GM23338 (cell line): ENCODE measurements around the gene SCLY. TPM values are rescaled to one million over a fixed set of nuclear protein-coding genes. Genes with fewer than 3 reads are reported as not detected.

Experiments
- ATAC-seq: fragments of 200-7000 bp; cut with Tn5 transposase; 3 replicates; pipeline ENCODE4 v1.9.1; 2020
- DNase-seq: peaks from one replicate; pipeline ENCODE4 v3.0.0-alpha.2; 2015; ENCODE audit warnings: low spot score
- H2AFZ ChIP-seq: fragments of 200-600 bp; sonication (generic); 2 replicates; pipeline ENCODE4 v1.8.0; 2016; ENCODE audit warnings: antibody characterized with exemption, mild to moderate bottlenecking, moderate library complexity
- H3F3A ChIP-seq: fragments of 200-600 bp; sonication (generic); replicated peaks from 2 replicates; pipeline ENCODE4 v1.8.0; 2017; ENCODE audit warnings: antibody characterized with exemption, mixed run types, low read depth
- H3K27ac ChIP-seq: fragments of 200-600 bp; sonication (generic); 2 replicates; pipeline ENCODE4 v1.6.1; 2016; ENCODE audit warnings: low read depth
- H3K27me3 ChIP-seq: fragments of 200-600 bp; sonication (generic); 2 replicates; pipeline ENCODE4 v1.8.0; 2016; ENCODE audit warnings: mild to moderate bottlenecking, mixed run types, moderate library complexity; ENCODE audit not compliant: insufficient read depth
- H3K36me3 ChIP-seq: fragments of 200-600 bp; sonication (generic); 2 replicates; pipeline ENCODE4 v1.8.0; 2016; ENCODE audit warnings: mild to moderate bottlenecking; ENCODE audit not compliant: insufficient read depth
- H3K4me1 ChIP-seq: fragments of 200-600 bp; sonication (generic); 2 replicates; pipeline ENCODE4 v1.8.0; 2016; ENCODE audit warnings: mild to moderate bottlenecking, moderate library complexity; ENCODE audit not compliant: insufficient read depth
- H3K4me2 ChIP-seq: fragments of 200-600 bp; sonication (generic); 2 replicates; pipeline ENCODE4 v1.7.1; 2017; ENCODE audit warnings: mixed run types
- H3K4me3 ChIP-seq: fragments of 200-600 bp; sonication (generic); 2 replicates; pipeline ENCODE4 v1.6.1; 2016; ENCODE audit warnings: mixed run types
- H3K79me2 ChIP-seq: fragments of 200-600 bp; sonication (generic); replicated peaks from 2 replicates; pipeline ENCODE4 v1.8.0; 2017; ENCODE audit warnings: mild to moderate bottlenecking; ENCODE audit not compliant: insufficient read depth
- H3K9me2 ChIP-seq: fragments of 200-600 bp; sonication (generic); 2 replicates; pipeline ENCODE4 v1.8.0; 2017; ENCODE audit not compliant: insufficient read depth
- H4K20me1 ChIP-seq: fragments of 200-600 bp; sonication (generic); replicated peaks from 2 replicates; pipeline ENCODE4 v1.8.0; 2017; ENCODE audit warnings: mild to moderate bottlenecking; ENCODE audit not compliant: insufficient read depth
- H3K27ac Mint-ChIP-seq: 2 replicates; pipeline ENCODE4 v1.8.0; 2020; ENCODE audit warnings: inconsistent platforms, mild to moderate bottlenecking, moderate library complexity, mixed read lengths
- H3K27me3 Mint-ChIP-seq: 3 replicates; pipeline ENCODE4 v1.8.0; 2022; ENCODE audit warnings: low read depth, mild to moderate bottlenecking, moderate library complexity, mixed read lengths, inconsistent platforms; ENCODE audit not compliant: insufficient read depth, poor library complexity
- H3K36me3 Mint-ChIP-seq: 3 replicates; pipeline ENCODE4 v1.8.0; 2021; ENCODE audit warnings: low read depth, mild to moderate bottlenecking, inconsistent platforms, moderate library complexity, mixed read lengths
- H3K4me1 Mint-ChIP-seq: 3 replicates; pipeline ENCODE4 v1.8.0; 2020; ENCODE audit warnings: mild to moderate bottlenecking, inconsistent platforms, mixed read lengths
- H3K4me3 Mint-ChIP-seq: 3 replicates; pipeline ENCODE4 v1.8.0; 2021; ENCODE audit warnings: moderate library complexity, mild to moderate bottlenecking, inconsistent platforms, mixed read lengths
- H3K9me3 Mint-ChIP-seq: 3 replicates; pipeline ENCODE4 v1.8.0; 2020; ENCODE audit warnings: moderate library complexity, mild to moderate bottlenecking, inconsistent platforms, mixed read lengths
- CREB1 ChIP-seq: fragments of 250-450 bp; sonication (Bioruptor Pico); IDR thresholded peaks from 2 replicates; pipeline ENCODE4 v1.5.0; 2020; ENCODE audit warnings: low read depth, mild to moderate bottlenecking, moderate library complexity
- EZH2 ChIP-seq: fragments of 200-600 bp; sonication (generic); IDR thresholded peaks from one replicate; pipeline ENCODE4 v1.8.0; 2017; ENCODE audit warnings: antibody characterized with exemption, mild to moderate bottlenecking, low read depth; ENCODE audit not compliant: unreplicated experiment
- EZH2phosphoT487 ChIP-seq: fragments of 200-600 bp; sonication (generic); IDR thresholded peaks from one replicate; pipeline ENCODE4 v1.8.1; 2018; ENCODE audit warnings: antibody characterized with exemption; ENCODE audit not compliant: unreplicated experiment
- NANOG ChIP-seq: IDR thresholded peaks from 2 replicates; pipeline ENCODE4 v1.6.1; 2016; ENCODE audit warnings: antibody characterized with exemption, borderline replicate concordance
- POLR2AphosphoS5 ChIP-seq: IDR thresholded peaks from 2 replicates; pipeline ENCODE4 v1.6.1; 2016; ENCODE audit warnings: antibody characterized with exemption, low read depth
- STAT1 ChIP-seq: IDR thresholded peaks from one replicate; pipeline ENCODE4 v1.6.1; 2016; ENCODE audit warnings: antibody characterized with exemption; ENCODE audit not compliant: unreplicated experiment
- ZNF114 ChIP-seq: fragments of 250-450 bp; sonication (Bioruptor Pico); IDR thresholded peaks from 2 replicates; pipeline ENCODE4 v1.5.0; 2020; ENCODE audit warnings: mild to moderate bottlenecking, moderate library complexity
- ZNF331 ChIP-seq: fragments of 250-450 bp; sonication (Bioruptor Pico); IDR thresholded peaks from 2 replicates; pipeline ENCODE4 v1.5.0; 2020; ENCODE audit warnings: low read depth, mild to moderate bottlenecking, moderate library complexity
- polyA plus RNA-seq: library from polyadenylated mRNA; unstranded; fragments of >200 nt; fragmentation: Nextera tagmentation; extraction: Ambion mirVana; gene quantifications from 2 replicates; pipeline ENCODE4 v1.2.1, GENCODE V29; 2016
- total RNA-seq: library from RNA; depleted of rRNA; stranded (reverse); fragments of >200 nt; shearing (Covaris generic); gene quantifications from 2 replicates; pipeline ENCODE4 v1.2.3, GENCODE V29; 2014
- TF ChIP-seq, protein P1 (sequence below), 2 experiments: fragments of 200-600 bp in 1 of 2; sonication (generic) in 1 of 2; conservative IDR thresholded peaks; 2 replicates each; pipeline versions ENCODE4 v1.5.1 to v1.6.1; 2016 to 2017; ENCODE audit warnings: antibody characterized with exemption in 2 of 2, low read depth in 2 of 2, mild to moderate bottlenecking in 2 of 2, moderate library complexity in 1 of 2
- TF ChIP-seq, protein P2 (sequence below): fragments of 250-450 bp; sonication (Bioruptor Pico); IDR thresholded peaks from 2 replicates; pipeline ENCODE4 v1.5.0; 2020; ENCODE audit warnings: mild to moderate bottlenecking, moderate library complexity

SCLY gene
- total and polyA plus RNA-seq, 2 experiments from 2014 or later, result 57.2 to 80.3 TPM

DNA sequence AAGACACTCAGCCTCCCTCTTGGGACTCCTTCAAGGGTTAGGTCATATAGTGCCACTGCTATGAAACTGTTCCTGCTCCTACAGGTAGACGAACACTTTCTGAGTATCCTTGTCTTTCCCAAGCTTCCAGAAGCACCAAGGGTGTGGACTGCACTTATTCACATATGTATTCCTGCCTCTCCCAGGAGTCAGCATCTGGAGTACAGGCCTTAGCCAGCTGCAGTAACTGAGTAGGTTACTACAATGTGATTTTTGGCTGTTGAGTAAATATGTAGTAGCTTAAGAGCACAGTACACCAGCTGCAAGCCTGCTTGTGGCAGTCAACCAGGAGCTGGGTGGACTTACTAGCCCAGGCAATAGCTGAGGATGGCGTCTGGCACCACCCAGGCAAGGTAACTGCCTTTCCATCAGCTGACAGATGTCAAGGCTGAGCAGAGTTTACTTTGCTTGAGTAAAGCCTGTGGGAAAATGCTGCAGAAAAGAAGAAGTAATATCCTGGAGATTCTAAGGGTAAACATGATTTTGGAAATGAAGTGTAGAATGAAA is 14.0 kb upstream of the SCLY start:
- H3K79me2 ChIP-seq, result no peaks in the 10 kb centered on the region
- TF ChIP-seq EZH2phosphoT487 (no peak), CREB1 (CRISPR knock-in tag) (no peak), NANOG (no peak)
- no peak overlapping the region for H3K27ac ChIP-seq
- no peaks in the 10 kb centered on the region for H3K27me3 ChIP-seq
- DNase-seq (no peak), ATAC-seq (no peak)
- no peak overlapping the region for H3K4me3 Mint-ChIP-seq
- no peak overlapping the region for H3K4me2 ChIP-seq
- no peaks in the 10 kb centered on the region for H3K27me3 Mint-ChIP-seq
- no peak overlapping the region for H3K4me3 ChIP-seq
- no peaks in the 10 kb centered on the region for H3K4me1 ChIP-seq
- H3K36me3 Mint-ChIP-seq, result peaks cover 28% of the 10 kb centered on the region; the same call in 2 of the 3 replicates
- H3K27ac Mint-ChIP-seq, result no peak overlapping the region
- no peaks in the 10 kb centered on the region for H3K9me2 ChIP-seq
- H3K4me1 Mint-ChIP-seq, result no peaks in the 10 kb centered on the region
- H4K20me1 ChIP-seq, result no peaks in the 10 kb centered on the region
- no peak overlapping the region for H2AFZ ChIP-seq
- H3K9me3 Mint-ChIP-seq, result peaks cover 21% of the 10 kb centered on the region; the same call in 2 of the 3 replicates
- no peaks in the 10 kb centered on the region for H3F3A ChIP-seq
- H3K36me3 ChIP-seq, result peaks cover 3% of the 10 kb centered on the region; the same call in 1 of the 2 replicates

DNA sequence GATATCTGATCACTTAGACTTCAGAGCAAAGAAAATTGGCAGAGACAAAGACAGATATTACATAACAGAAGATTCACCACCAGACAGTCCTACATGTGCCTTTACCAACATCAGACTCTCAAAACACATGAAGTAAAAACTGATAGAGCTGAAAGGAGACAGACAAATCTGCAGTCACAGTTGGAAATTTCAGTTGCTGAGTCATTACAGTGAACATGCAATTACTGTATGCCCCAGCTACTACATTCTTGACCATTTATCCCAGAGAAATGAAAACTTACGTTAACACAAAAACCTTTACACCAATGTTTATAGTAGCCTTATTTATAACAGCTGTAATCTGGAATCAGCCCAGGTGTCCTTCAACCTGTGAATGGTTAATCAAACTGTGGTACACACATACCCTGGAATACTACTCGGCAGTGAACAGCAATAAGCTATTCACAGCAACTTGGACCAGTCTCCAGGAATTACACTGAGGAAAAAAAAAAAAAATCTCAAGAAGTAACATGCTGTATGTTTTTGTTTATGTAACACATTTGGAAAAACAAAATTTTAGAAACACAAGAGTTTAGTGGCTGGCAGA is 7.5 kb upstream of the SCLY start:
- H3K4me3 ChIP-seq, result no peak overlapping the region
- TF ChIP-seq NANOG (no peak), CREB1 (CRISPR knock-in tag) (no peak), EZH2 (no peak), STAT1 (no peak), ZNF114 (CRISPR knock-in tag) (no peak), ZNF331 (CRISPR knock-in tag) (no peak), EZH2phosphoT487 (no peak), POLR2AphosphoS5 (no peak)
- TF ChIP-seq, protein P1, sequence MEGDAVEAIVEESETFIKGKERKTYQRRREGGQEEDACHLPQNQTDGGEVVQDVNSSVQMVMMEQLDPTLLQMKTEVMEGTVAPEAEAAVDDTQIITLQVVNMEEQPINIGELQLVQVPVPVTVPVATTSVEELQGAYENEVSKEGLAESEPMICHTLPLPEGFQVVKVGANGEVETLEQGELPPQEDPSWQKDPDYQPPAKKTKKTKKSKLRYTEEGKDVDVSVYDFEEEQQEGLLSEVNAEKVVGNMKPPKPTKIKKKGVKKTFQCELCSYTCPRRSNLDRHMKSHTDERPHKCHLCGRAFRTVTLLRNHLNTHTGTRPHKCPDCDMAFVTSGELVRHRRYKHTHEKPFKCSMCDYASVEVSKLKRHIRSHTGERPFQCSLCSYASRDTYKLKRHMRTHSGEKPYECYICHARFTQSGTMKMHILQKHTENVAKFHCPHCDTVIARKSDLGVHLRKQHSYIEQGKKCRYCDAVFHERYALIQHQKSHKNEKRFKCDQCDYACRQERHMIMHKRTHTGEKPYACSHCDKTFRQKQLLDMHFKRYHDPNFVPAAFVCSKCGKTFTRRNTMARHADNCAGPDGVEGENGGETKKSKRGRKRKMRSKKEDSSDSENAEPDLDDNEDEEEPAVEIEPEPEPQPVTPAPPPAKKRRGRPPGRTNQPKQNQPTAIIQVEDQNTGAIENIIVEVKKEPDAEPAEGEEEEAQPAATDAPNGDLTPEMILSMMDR (conservative IDR thresholded peaks at IDR 0.05; ENCODE audit: low read depth in 2 of 2), result no peak
- TF ChIP-seq, protein P2, sequence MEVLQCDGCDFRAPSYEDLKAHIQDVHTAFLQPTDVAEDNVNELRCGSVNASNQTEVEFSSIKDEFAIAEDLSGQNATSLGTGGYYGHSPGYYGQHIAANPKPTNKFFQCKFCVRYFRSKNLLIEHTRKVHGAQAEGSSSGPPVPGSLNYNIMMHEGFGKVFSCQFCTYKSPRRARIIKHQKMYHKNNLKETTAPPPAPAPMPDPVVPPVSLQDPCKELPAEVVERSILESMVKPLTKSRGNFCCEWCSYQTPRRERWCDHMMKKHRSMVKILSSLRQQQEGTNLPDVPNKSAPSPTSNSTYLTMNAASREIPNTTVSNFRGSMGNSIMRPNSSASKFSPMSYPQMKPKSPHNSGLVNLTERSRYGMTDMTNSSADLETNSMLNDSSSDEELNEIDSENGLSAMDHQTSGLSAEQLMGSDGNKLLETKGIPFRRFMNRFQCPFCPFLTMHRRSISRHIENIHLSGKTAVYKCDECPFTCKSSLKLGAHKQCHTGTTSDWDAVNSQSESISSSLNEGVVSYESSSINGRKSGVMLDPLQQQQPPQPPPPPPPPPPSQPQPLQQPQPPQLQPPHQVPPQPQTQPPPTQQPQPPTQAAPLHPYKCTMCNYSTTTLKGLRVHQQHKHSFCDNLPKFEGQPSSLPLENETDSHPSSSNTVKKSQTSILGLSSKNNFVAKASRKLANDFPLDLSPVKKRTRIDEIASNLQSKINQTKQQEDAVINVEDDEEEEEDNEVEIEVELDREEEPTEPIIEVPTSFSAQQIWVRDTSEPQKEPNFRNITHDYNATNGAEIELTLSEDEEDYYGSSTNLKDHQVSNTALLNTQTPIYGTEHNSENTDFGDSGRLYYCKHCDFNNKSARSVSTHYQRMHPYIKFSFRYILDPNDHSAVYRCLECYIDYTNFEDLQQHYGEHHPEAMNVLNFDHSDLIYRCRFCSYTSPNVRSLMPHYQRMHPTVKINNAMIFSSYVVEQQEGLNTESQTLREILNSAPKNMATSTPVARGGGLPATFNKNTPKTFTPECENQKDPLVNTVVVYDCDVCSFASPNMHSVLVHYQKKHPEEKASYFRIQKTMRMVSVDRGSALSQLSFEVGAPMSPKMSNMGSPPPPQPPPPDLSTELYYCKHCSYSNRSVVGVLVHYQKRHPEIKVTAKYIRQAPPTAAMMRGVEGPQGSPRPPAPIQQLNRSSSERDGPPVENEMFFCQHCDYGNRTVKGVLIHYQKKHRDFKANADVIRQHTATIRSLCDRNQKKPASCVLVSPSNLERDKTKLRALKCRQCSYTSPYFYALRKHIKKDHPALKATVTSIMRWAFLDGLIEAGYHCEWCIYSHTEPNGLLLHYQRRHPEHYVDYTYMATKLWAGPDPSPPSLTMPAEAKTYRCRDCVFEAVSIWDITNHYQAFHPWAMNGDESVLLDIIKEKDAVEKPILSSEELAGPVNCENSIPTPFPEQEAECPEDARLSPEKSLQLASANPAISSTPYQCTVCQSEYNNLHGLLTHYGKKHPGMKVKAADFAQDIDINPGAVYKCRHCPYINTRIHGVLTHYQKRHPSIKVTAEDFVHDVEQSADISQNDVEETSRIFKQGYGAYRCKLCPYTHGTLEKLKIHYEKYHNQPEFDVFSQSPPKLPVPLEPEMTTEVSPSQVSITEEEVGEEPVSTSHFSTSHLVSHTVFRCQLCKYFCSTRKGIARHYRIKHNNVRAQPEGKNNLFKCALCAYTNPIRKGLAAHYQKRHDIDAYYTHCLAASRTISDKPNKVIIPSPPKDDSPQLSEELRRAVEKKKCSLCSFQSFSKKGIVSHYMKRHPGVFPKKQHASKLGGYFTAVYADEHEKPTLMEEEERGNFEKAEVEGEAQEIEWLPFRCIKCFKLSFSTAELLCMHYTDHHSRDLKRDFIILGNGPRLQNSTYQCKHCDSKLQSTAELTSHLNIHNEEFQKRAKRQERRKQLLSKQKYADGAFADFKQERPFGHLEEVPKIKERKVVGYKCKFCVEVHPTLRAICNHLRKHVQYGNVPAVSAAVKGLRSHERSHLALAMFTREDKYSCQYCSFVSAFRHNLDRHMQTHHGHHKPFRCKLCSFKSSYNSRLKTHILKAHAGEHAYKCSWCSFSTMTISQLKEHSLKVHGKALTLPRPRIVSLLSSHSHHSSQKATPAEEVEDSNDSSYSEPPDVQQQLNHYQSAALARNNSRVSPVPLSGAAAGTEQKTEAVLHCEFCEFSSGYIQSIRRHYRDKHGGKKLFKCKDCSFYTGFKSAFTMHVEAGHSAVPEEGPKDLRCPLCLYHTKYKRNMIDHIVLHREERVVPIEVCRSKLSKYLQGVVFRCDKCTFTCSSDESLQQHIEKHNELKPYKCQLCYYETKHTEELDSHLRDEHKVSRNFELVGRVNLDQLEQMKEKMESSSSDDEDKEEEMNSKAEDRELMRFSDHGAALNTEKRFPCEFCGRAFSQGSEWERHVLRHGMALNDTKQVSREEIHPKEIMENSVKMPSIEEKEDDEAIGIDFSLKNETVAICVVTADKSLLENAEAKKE (CRISPR knock-in tag), result no peak

More for the DNA sequence above, 7.5 kb upstream of the SCLY start:
- Histone ChIP-seq H4K20me1 (no peaks in the 10 kb centered on the region), H3K27me3 (no peaks in the 10 kb centered on the region), H3F3A (no peaks in the 10 kb centered on the region), H3K36me3 (no peaks in the 10 kb centered on the region), H3K4me1 (no peaks in the 10 kb centered on the region), H3K79me2 (no peaks in the 10 kb centered on the region), H3K9me2 (no peaks in the 10 kb centered on the region), H3K27ac (no peak overlapping the region), H2AFZ (no peak overlapping the region), H3K4me2 (no peak overlapping the region)
- no peak overlapping the region for H3K4me3 Mint-ChIP-seq
- H3K27ac Mint-ChIP-seq, result no peak overlapping the region
- 0 out of 3 replicates have a peak, but pooled peaks cover 5% of the 10 kb centered on the region for H3K36me3 Mint-ChIP-seq
- DNase-seq, result no peak
- H3K4me1 Mint-ChIP-seq, result no peaks in the 10 kb centered on the region
- H3K9me3 Mint-ChIP-seq, result peaks cover 13% of the 10 kb centered on the region
- H3K27me3 Mint-ChIP-seq, result no peaks in the 10 kb centered on the region
- no peak for ATAC-seq
